Measurements from ENCODE around the gene STRADB. TPM values are rescaled to one million over a fixed set of nuclear protein-coding genes. Genes with fewer than 3 reads are reported as not detected.
A peak's percentile ranks its signal among the peaks of the same experiment; 100 is the strongest.

STRADB gene
- 26.1 TPM for total RNA-seq
- 60.3 TPM for polyA plus RNA-seq (ENCODE audit: insufficient read depth, low read depth, low replicate concordance)
- long read RNA-seq, donor 1, transcript STRADB-201 (12 exons, 2,293 nt), result major isoform, 6 of 6 reads
- long read RNA-seq, donor 1, partial matches to known transcripts, result 0 of 6 reads
- long read RNA-seq, donor 1, other reads (novel, unspliced or antisense), result 0 of 6 reads
- long read RNA-seq, donor 2, transcript STRADB-201 (12 exons, 2,293 nt), result major isoform, 18 of 18 reads
- long read RNA-seq, donor 2, partial matches to known transcripts, result 0 of 18 reads
- long read RNA-seq, donor 2, other reads (novel, unspliced or antisense), result 0 of 18 reads
- long read RNA-seq, donor 3, transcript STRADB-201 (12 exons, 2,293 nt), result major isoform, 12 of 12 reads
- long read RNA-seq, donor 3, partial matches to known transcripts, result 0 of 12 reads
- long read RNA-seq, donor 3, other reads (novel, unspliced or antisense), result 0 of 12 reads
- long read RNA-seq, donor 4, transcript STRADB-201 (12 exons, 2,293 nt), result major isoform, 12 of 12 reads
- long read RNA-seq, donor 4, partial matches to known transcripts, result 0 of 12 reads
- long read RNA-seq, donor 4, other reads (novel, unspliced or antisense), result 0 of 12 reads
- long read RNA-seq, donor 5, partial matches to known transcripts, result 0 of 2 reads
- long read RNA-seq, donor 5, other reads (novel, unspliced or antisense), result 0 of 2 reads
- long read RNA-seq, donor 6, transcript STRADB-201 (12 exons, 2,293 nt), result major isoform, 13 of 22 reads
- long read RNA-seq, donor 6, partial matches to known transcripts, result 9 of 22 reads
- long read RNA-seq, donor 6, other reads (novel, unspliced or antisense), result 0 of 22 reads
- long read RNA-seq, donor 7, transcript STRADB-201 (12 exons, 2,293 nt), result major isoform, 17 of 27 reads
- long read RNA-seq, donor 7, partial matches to known transcripts, result 5 of 27 reads
- long read RNA-seq, donor 7, other reads (novel, unspliced or antisense), result 5 of 27 reads
- long read RNA-seq, donor 8, transcript STRADB-201 (12 exons, 2,293 nt), result major isoform, 10 of 15 reads
- long read RNA-seq, donor 8, partial matches to known transcripts, result 5 of 15 reads
- long read RNA-seq, donor 8, other reads (novel, unspliced or antisense), result 0 of 15 reads
- long read RNA-seq, donor 9, transcript STRADB-201 (12 exons, 2,293 nt), result major isoform, 5 of 5 reads
- long read RNA-seq, donor 9, partial matches to known transcripts, result 0 of 5 reads
- long read RNA-seq, donor 9, other reads (novel, unspliced or antisense), result 0 of 5 reads
- long read RNA-seq, donor 10, transcript STRADB-201 (12 exons, 2,293 nt), result major isoform, 8 of 8 reads
- long read RNA-seq, donor 10, partial matches to known transcripts, result 0 of 8 reads
- long read RNA-seq, donor 10, other reads (novel, unspliced or antisense), result 0 of 8 reads

GRCh38 chr2:201451292-201452057, at the start of gene STRADB, which contains the start of gene TRAK2:
Gene STRADB (plus strand): TSS chr2:201451740. CDS start chr2:201454841, 3,101 bp downstream.
Gene TRAK2 (minus strand): TSS chr2:201451458. CDS start chr2:201420507, 30,951 bp downstream.
- H3K4me1 ChIP-seq (ENCODE audit: control insufficient read depth in 2 of 3, insufficient read depth in 2 of 3, low read depth in 1 of 3, low read length in 3 of 3), result peaks cover 0 to 15% (median 3%) of the 10 kb centered on the region in 3 donors
- FAIRE-seq (no peak), DNase-seq (peak; percentile 97 to 98 (median 98))
- intact Hi-C loops (cut with DNase I), result no loop called here
- no peaks in the 10 kb centered on the region for H3K36me3 ChIP-seq (ENCODE audit: control insufficient read depth in 2 of 3, insufficient read depth in 3 of 3, low read length in 3 of 3)
- peak within 1 kb of the TSS; percentile 81 to 86 (median 83) for H3K9ac ChIP-seq (ENCODE audit: low read length in 3 of 3)
- peak within 1 kb of the TSS; percentile 72 to 81 for H3K27ac ChIP-seq (ENCODE audit: low read depth in 2 of 2, low read length in 2 of 2)
- H3K9me3 ChIP-seq (ENCODE audit: control insufficient read depth in 2 of 3, insufficient read depth in 1 of 3, low read length in 3 of 3), result no peaks in the 10 kb centered on the region
- H3K27me3 ChIP-seq (ENCODE audit: control insufficient read depth, insufficient read depth, low read length), result no peaks in the 10 kb centered on the region
- peak within 1 kb of the TSS; percentile 91 to 95 (median 93) for H3K4me3 ChIP-seq (ENCODE audit: low read length in 3 of 3)
- no peak for TF ChIP-seq CTCF (IDR thresholded peaks at IDR 0.05; ENCODE audit: borderline replicate concordance, extremely low read depth, insufficient read depth)

GRCh38 chr2:201401815-201402214, 49.7 kb upstream of the STRADB start:
- H3K9me3 ChIP-seq (ENCODE audit: control insufficient read depth in 2 of 3, insufficient read depth in 1 of 3, low read length in 3 of 3), result no peaks in the 10 kb centered on the region
- peaks cover 5 to 15% (median 6%) of the 10 kb centered on the region in 3 donors for H3K36me3 ChIP-seq (ENCODE audit: control insufficient read depth in 2 of 3, insufficient read depth in 3 of 3, low read length in 3 of 3)
- peaks cover 7 to 27% (median 14%) of the 10 kb centered on the region in 3 donors for H3K4me1 ChIP-seq (ENCODE audit: control insufficient read depth in 2 of 3, insufficient read depth in 2 of 3, low read depth in 1 of 3, low read length in 3 of 3)
- DNase-seq (no peak), FAIRE-seq (no peak)
- H3K9ac ChIP-seq (ENCODE audit: low read length in 3 of 3), result peak overlapping the region in 1 of 3 donors; percentile 19
- TF ChIP-seq CTCF (IDR thresholded peaks at IDR 0.05; ENCODE audit: borderline replicate concordance, extremely low read depth, insufficient read depth), result no peak
- H3K4me3 ChIP-seq (ENCODE audit: low read length in 3 of 3), result no peak overlapping the region
- H3K27me3 ChIP-seq (ENCODE audit: control insufficient read depth, insufficient read depth, low read length), result no peaks in the 10 kb centered on the region
- intact Hi-C loops (cut with DNase I), result no loop called here
- no peak overlapping the region for H3K27ac ChIP-seq (ENCODE audit: low read depth in 2 of 2, low read length in 2 of 2)

Measured in kidney (tissue), 22 donors.